HG03558 (cell line): Measurements from ENCODE around the gene DISP3.

Experiments used
- ATAC-seq: cut with Tn5 transposase; IDR thresholded peaks from one replicate; pipeline ENCODE4 v1.9.1; 2021; ENCODE audit warnings: moderate number of reproducible peaks; ENCODE audit not compliant: unreplicated experiment; ENCODE audit errors: extremely low read depth

The DISP3 gene

DNA sequence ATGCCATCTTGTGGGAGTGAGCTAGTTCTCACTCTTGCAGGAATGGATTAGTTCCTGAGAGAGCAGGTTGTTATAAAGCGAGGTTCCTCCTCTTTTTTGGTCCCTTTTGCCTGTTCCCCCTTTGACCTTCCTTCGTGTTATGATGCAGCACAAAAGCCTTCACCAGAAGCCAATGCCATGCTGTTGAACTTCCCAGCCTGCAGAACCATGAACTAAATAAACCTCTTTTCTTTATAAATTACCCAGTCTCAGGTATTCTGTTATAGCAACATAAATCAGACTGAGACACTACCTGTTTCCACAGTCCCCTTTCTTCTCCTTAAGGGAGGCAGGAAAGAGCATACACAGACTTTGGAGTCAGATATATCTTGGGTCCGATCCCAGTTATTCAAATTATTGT lies 25.6 kb downstream of the DISP3 start:
- no peak for ATAC-seq

DNA sequence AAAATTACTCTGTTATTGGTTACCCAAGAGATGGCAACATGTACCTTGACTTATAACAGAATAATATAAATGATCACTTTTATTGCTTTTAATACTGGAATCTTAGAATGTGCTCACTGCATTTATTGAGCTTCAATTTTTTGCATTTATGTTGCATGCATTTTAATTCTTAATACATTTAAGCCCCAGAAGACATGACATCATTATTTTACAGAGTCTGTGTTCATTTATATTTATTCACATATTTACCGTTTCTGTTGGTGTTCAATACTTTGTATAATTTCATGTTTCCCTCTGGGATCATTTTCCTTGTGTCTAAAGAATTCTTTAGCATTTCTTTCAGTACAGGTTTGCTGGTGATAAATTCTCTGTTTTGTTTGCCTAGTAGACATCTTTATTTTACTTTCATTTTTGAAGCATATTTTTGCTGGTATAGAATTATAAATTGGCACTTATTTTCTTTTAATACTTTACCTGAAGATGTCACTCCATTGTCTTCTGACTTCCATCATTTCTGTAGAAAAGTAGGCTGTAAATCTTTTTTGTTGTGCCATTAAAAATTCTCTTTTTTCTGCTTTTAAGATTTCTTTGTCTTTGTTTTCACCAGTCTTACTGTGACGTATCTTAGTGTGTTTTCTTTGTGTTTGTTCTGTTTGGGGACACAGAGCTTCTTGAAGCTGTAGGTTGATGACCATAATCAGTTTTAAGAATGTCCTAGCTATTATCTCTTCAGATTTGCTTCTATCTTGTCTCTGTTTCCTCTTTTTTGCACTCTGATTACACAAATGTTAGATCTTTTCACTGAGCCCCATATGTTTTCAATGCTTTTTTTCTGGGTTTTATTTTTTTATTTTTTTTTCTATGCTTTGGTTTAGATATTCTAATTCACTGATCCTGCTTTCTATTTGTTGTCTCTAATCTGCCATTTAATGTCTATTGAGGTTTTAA lies 26.9 kb downstream of the DISP3 start:
- ATAC-seq: no peak

DNA sequence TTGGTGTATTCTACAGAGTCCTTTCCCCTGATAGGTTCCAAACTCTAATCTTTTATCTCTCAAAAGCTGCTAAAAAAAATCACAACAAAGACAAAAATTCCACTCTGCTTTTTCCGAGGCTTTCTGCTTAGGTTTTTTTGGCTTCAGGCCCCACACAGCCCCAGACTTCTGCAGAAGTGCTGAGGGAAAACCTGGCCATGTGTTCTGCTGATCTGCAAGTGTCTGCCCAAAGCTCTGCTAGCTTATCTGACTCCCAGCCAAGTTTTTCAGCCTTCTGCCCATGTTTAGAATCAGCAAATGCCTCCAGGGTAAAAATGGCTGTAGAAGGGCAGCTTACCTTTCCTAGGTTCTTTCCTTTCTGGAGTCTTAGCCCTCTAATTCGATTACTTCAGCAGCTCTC lies 28.4 kb downstream of the DISP3 start:
- ATAC-seq: no peak

DNA sequence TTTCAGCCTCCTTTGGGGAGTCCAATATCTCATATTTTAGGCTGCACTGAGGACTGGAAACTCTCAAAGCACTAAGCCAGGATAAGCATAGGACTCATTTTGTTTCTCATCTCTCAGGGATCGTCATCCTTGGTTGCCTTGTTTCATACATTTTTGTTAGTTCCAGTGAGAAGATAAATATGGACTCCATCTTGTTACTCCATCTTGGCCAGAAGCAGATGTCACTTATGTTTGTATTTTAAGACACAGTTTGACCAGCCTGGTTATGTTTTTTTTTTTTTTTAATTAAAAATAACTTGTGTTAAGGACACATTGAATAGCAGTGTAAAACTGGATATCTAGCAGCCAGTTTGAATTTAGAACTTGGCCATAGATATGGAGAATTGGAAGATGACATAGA lies 34.7 kb downstream of the DISP3 start:
- no peak for ATAC-seq

DNA sequence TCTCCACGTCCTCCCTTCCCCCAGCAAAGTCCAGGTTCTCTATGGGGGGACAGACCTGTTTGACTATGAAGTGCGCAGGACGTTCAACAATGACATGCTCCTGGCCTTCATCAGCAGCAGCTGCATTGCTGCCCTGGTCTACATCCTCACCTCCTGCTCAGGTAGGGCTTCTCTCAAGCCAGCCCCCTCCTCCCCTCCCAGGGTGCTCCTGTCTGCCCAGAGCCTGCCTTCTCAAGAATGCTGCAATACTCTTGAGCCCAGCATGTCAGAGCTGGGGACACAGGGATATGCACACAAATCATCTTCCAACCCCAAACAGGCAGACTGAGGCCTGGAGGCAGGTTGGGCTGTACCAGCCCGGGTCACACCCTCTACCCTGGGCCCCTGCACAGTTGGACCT lies 35.4 kb downstream of the DISP3 start:
- ATAC-seq: no peak

DNA sequence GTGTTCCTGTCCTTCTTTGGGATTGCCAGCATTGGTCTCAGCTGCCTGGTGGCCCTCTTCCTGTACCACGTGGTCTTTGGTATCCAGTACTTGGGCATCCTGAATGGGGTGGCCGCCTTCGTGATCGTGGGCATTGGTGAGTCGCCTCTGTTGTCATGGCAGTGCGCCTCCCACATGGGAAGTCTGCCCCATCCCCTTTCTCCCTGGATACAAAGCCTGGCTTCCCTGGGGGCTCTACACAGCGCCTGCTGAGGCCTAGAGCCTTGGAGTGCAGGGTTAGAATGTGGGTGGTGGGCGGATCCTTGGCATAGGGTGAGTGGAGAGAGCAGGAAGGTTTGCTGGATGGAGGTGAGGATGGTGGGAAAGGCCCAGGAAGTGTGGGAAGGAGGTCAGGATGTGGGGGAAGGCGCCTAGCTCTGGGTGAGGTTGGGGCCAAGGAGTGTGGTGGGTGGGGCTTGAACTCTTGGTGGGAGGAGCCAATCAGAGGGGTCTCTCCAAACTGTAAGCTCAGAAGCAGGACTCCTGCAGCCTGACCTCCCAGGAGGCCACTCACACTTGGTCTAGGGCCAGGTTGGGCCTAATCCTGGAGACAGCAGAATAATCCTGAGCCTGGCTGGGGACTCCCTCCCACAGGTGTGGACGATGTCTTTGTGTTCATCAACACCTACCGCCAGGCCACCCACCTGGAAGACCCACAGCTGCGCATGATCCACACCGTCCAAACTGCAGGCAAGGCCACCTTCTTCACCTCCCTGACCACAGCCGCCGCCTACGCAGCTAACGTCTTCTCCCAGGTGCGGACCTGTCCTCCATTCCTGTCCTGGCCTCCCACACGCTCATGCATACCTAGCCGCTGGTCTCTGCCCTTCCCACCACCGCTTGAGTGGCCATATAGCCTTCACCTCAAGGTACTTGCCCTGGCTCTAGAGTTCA lies 36.7 kb downstream of the DISP3 start:
- no peak for ATAC-seq

DNA sequence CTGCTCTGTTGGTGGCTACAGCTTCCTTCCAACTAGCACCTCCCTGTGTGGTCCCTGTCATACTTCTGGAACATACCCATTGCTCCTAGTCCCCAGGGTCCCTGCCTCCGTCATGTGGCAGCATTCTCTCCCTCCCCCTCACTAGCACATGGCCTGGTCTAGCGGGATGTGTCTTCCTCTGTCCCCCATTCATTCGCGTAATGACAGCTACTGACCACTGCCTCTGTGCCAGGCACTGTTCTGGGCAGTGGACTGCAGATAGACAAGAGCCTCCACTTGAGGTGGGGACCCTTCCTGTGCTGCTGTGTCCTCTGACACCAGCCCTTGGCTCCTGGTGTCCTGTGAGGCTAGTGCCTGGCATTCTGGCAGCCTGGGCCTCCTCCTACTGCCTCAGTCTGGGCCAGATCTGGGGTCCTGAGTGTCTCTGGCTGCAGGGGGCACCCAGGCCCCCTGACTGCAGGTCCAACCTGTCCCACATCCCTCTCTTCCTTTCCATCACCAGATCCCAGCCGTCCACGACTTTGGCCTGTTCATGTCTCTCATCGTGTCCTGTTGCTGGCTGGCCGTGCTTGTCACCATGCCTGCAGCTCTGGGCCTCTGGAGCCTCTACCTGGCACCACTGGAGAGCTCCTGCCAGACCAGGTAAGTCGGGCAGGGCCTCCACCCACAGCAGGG lies 38.1 kb downstream of the DISP3 start:
- ATAC-seq: no peak

DNA sequence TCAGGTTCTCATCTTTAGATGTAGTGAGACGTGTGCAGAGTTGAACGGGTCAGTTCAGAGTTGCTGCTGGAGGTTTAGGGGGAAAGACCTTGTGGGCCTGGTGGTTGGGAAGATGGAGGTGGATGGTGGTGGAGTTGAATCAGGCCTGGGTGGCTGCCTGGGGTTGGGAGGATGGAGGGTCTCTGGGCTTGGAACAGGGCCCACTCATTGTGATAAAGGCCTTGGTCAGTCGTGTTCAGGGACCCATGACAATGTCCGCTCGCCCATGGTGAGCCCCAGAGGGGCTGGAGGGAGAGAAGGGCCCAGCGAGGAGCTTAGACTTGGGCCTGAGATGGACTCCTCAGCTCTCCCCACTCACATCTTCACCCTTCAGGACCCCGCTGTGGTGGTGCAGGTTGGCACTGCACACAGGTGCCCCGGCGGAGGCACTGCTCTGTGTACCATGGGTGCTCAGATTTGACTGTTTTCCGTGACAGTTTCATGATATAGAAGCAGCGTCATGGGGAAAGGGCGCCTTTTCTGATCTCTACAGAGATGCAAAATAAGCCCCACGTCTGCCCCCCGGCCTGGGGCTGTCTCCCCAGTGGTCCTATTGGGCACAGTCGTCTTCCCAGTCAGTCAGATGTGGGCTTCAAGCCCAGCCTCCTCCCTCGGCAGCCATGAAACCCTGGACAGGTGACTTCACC lies 39.2 kb downstream of the DISP3 start:
- no peak for ATAC-seq

DNA sequence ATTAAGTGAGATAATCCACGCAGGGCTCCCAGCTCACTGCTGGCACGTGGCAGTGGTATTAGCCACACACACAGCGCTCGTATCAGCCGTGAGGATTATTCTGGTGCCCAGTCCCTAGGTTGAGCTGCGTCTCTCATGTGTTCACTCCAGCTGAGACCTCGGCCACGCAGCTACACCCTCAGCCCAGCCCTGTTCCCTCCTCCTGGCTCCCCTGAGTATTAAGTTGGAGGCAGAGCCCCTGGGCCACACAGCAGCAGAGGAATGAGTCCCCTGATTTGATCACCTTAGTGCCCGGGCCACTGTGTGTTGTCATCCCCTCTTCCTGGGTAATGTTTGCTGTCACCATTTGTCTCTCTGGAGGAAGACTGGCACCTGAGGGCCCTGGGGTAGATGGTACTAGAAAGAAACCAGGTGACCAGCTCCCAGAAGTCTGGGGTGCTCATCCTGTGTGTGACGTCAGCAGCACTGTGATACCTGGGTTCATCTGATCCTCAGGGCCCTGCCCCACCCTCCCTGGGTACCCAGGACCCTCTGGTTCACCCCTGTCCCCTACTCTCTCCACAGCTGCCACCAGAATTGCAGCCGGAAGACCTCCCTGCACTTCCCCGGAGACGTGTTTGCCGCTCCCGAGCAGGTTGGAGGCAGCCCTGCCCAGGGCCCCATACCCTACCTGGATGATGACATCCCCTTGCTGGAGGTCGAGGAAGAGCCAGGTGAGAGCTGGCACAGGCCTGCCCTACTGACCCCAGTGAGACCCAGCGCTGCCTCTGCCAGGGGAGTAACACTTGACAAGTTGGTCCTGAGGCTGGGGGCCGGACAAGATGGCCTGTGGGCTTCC lies 40.1 kb downstream of the DISP3 start:
- no peak for ATAC-seq

DNA sequence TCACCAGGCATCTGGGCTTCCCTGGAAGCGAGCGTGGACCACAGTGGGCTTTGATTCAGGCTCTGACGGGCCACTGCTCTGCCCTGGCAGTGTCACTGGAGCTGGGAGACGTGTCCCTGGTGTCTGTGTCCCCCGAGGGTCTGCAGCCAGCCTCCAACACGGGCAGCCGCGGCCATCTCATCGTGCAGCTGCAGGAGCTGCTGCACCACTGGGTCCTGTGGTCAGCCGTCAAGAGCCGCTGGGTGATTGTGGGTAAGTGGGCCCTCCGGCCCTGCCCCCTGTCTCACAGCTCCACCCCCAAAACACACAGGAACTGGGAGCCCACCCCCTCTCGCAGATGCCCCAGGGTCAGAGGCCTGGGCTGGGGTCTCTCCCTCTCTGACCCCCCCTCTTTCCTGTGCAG lies 40.7 kb downstream of the DISP3 start:
- no peak for ATAC-seq

DNA sequence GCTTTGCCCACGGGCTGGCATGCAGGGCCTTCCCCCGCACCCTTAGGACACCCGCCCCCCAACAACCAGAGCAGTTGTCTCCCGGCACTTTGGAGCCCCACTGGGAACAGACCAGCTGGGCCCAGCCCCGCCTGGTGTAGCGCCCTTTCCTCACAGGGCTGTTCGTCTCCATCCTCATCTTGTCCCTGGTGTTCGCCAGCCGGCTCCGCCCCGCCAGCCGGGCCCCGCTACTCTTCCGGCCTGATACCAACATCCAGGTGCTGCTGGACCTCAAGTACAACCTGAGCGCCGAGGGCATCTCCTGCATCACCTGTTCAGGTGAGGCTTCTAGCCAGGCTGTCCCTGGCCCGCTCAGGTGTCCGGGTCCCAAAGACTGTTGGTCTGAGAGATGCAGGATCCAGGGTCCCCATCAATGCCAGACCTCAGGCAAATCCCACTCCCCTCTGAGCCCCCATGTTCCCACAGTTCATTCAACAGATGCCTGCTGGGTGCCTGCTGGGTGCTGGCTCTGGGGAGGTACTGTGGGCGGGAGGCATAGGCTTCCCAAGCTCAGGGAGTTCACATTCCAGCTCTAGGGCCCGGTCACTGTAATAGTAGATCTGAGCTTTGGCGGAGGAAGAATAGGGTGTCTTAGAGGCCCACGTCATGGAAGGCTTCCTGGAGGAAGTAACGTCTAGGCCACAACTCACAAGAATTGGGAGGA lies 41.7 kb downstream of the DISP3 start:
- no peak for ATAC-seq

DNA sequence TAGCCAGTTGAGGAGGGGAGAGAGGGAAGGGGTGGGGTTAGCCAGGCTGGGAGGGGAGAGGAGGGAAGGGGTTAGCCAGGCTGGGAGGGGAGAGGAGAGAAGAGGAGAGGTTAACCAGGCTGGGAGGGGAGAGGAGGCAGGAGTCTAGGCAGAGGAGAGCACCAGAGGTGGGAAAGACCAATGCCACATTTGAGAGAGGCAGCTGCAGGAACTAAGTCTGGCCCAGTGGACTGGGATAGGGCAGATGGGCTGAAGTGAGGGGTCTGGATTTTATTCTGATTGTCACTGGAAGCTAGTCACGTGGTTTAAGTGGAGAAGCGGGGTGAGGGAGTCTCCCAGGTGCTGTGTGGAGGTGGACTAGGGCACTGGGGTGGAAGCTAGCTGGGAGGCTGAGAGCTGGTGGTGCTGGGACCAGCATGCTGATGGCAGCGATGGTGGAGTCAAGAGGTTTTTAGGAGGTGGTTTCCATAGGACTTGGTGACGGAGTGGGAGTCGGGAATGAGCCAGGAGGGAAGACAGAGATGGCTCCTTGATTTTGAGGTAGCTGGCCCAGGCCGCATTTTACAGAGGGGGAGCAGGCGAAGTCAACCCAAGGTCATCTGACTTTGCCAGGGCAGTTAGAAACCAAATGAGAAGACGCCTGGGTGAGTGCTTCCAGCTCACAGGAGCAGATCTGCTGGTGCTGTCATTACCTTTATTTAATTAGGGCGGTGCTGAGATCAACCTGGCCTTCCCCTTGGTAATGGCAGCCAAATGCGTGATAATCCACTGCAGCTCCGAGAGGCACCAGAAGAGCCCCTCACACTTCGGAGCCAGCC lies 42.8 kb downstream of the DISP3 start:
- no peak for ATAC-seq

DNA sequence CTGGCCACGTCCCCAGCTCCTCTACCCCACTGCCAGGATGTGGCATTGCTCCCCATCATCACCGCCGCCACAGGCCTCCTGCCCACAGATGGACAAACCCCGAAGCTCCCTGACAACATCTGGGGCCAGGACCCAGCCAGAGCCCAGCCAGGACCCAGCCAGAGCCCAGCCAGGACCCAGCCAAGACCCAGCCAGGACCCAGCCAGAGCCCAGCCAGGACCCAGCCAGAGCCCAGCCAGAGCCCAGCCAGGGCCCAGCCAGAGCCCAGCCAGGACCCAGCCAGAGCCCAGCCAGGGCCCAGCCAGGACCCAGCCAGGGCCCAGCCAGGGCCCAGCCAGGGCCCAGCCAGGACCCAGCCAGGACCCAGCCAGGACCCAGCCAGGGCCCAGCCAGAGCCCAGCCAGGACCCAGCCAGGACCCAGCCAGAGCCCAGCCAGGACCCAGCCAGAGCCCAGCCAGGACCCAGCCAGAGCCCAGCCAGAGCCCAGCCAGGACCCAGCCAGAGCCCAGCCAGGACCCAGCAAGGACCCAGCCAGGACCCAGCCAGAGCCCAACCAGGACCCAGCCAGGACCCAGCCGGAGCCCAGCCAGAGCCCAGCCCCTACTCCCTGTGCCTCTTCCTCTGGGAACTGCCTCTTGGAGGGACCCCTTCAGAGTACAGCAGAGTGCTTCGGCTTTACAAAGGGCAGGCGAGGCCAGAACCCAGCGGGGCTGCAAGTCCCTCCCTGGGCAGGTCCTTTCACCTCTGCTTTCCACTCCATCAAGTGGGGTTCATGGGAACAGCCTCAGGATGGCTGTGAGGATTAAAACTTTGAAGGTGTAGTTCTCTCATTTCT lies 43.7 kb downstream of the DISP3 start:
- no peak for ATAC-seq

DNA sequence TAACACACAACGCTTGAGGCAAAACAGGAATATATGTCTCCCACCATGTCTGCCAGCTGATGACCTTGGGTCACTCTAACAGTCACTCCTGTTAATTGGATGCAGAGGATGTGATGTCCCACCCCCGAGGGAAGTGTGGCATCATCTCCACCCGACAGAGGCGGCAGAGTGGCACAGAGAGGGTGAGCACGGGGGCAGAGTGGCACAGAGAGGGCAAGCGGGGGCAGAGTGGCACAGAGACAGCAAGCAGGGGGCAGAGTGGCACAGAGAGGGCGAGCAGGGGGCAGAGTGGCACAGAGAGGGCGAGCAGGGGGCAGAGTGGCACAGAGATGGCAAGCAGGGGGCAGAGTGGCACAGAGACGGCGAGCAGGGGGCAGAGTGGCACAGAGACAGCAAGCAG lies 44.3 kb downstream of the DISP3 start:
- ATAC-seq: no peak

DNA sequence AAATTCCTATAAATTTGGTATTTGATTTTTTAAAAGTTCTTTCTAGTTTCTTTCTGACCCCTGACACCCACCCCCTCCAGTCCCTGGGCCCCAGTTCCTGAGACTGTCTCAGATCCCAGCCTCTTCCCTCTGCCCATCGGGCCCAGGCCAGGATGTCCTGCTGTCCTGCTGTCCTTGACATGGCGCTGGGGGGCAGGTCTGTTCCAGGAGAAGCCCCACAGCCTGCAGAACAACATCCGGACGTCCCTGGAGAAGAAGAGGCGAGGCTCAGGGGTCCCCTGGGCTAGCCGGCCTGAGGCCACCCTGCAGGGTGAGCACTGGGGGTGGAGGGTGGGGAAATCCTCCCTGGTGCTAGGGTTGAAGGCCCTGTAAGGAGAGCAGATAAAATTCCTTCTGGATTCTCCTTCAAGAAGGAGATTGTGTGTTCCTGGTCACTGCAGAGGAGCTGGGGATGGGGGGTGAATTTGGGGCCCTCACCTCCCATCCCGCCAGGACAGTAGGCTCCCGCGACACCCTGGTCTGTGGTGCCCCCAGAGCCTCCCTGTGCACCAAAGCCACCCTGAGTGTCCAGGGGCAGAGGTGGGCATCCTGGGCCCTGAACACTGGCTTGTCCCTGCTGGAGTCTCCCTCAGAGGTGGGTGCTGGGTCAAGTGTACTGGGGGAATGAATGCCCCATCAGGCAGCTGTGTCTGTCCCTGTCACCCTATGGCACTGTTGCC lies 45.0 kb downstream of the DISP3 start:
- no peak for ATAC-seq

DNA sequence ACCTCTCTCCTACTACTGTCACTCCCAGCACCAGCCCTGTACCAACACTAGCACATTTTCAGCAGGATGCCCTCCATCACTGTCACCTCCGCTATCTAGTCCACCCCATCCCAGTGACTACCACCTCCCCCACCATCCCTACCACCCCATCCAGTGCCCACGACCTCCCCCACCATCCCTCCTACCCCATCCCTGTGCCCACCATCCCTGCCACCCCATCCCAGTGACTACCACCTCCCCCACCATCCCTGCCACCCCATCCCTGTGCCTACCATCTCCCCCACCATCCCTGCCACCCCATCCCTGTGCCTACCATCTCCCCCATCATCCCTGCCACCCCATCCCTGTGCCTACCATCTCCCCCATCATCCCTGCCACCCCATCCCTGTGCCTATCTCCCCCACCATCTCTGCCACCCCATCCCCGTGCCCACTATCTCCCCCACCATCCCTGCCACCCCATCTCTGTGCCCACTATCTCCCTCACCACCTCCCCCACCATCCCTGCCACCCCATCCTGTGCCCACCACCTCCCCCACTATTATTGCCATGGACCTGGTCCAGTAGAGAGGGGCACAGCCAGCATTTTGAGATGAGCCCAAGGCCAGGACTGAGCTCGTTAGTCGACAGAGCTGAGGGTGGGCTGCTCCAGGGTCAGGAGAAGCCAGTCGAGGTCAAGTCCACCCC lies 45.7 kb downstream of the DISP3 start:
- ATAC-seq: no peak
